RWPE2 (cell line): ENCODE measurements around the gene ZNF423.

Experiments
- ATAC-seq: fragments of 200-7000 bp; cut with Tn5 transposase; 3 replicates; pipeline ENCODE4 v1.9.1; 2021; ENCODE audit warnings: low read depth
- DNase-seq: peaks from one replicate; pipeline ENCODE4 v3.0.0-alpha.2; 2020; ENCODE audit warnings: low spot score
- H3K27ac ChIP-seq: fragments of 450-650 bp; 2 replicates; pipeline ENCODE4 v1.5.1; 2017; ENCODE audit warnings: mild to moderate bottlenecking; ENCODE audit not compliant: poor library complexity, severe bottlenecking
- H3K27me3 ChIP-seq: fragments of 250-450 bp; sonication (Bioruptor Pico); 2 replicates; pipeline ENCODE4 v1.5.1; 2021; ENCODE audit warnings: mild to moderate bottlenecking, moderate library complexity; ENCODE audit not compliant: insufficient read depth, poor library complexity, severe bottlenecking
- H3K36me3 ChIP-seq: fragments of 250-450 bp; sonication (Bioruptor Pico); 2 replicates; pipeline ENCODE4 v1.5.1; 2020; ENCODE audit warnings: low read depth, mild to moderate bottlenecking, moderate library complexity
- H3K4me1 ChIP-seq: fragments of 250-450 bp; sonication (Bioruptor Pico); 2 replicates; pipeline ENCODE4 v1.5.1; 2021; ENCODE audit warnings: mild to moderate bottlenecking, moderate library complexity; ENCODE audit not compliant: insufficient read depth, poor library complexity, severe bottlenecking
- H3K4me3 ChIP-seq: fragments of 250-450 bp; sonication (Bioruptor Pico); 2 replicates; pipeline ENCODE4 v1.5.1; 2021; ENCODE audit warnings: mild to moderate bottlenecking, moderate library complexity; ENCODE audit not compliant: severe bottlenecking
- H3K9me3 ChIP-seq: fragments of 250-450 bp; sonication (Bioruptor Pico); 2 replicates; pipeline ENCODE4 v1.5.1; 2021; ENCODE audit warnings: mild to moderate bottlenecking, moderate library complexity; ENCODE audit not compliant: severe bottlenecking
- CTCF ChIP-seq: fragments of 450-650 bp; IDR thresholded peaks from one replicate; pipeline ENCODE4 v1.5.1; 2017; ENCODE audit warnings: mild to moderate bottlenecking, moderate library complexity; ENCODE audit not compliant: poor library complexity, severe bottlenecking

Gene ZNF423

GRCh38 chr16:49698931-49699840, 156.7 kb downstream of the ZNF423 start:
- Histone ChIP-seq H3K36me3 (no peaks in the 10 kb centered on the region), H3K4me1 (no peaks in the 10 kb centered on the region), H3K4me3 (no peak overlapping the region), H3K27ac (no peak overlapping the region), H3K9me3 (no peaks in the 10 kb centered on the region), H3K27me3 (no peaks in the 10 kb centered on the region)
- ATAC-seq: no peak
- no peak for DNase-seq
- no peak for TF ChIP-seq CTCF

GRCh38 chr16:49698453-49698815, 157.5 kb downstream of the ZNF423 start:
- no peak for TF ChIP-seq CTCF
- Histone ChIP-seq H3K4me3 (no peak overlapping the region), H3K9me3 (no peaks in the 10 kb centered on the region), H3K27ac (no peak overlapping the region), H3K4me1 (no peaks in the 10 kb centered on the region), H3K36me3 (no peaks in the 10 kb centered on the region), H3K27me3 (no peaks in the 10 kb centered on the region)
- no peak for DNase-seq
- ATAC-seq: no peak

GRCh38 chr16:49697631-49698452, 158.1 kb downstream of the ZNF423 start:
- Histone ChIP-seq H3K4me3 (no peak overlapping the region), H3K36me3 (no peaks in the 10 kb centered on the region), H3K9me3 (no peaks in the 10 kb centered on the region), H3K27me3 (no peaks in the 10 kb centered on the region), H3K27ac (no peak overlapping the region), H3K4me1 (no peaks in the 10 kb centered on the region)
- ATAC-seq: no peak
- no peak for TF ChIP-seq CTCF
- no peak for DNase-seq

GRCh38 chr16:49696414-49697101, 159.4 kb downstream of the ZNF423 start:
- H3K4me3 ChIP-seq: no peak overlapping the region
- H3K9me3 ChIP-seq: no peaks in the 10 kb centered on the region
- H3K4me1 ChIP-seq: no peaks in the 10 kb centered on the region
- no peaks in the 10 kb centered on the region for H3K36me3 ChIP-seq
- H3K27me3 ChIP-seq: no peaks in the 10 kb centered on the region
- DNase-seq (no peak), ATAC-seq (no peak)
- H3K27ac ChIP-seq: no peak overlapping the region
- no peak for TF ChIP-seq CTCF
